ENCODE data around the gene HOXD11.

Gene HOXD11

GRCh38 chr2:176152350-176153181 lies 45.5 kb downstream of the HOXD11 start:
- TF ChIP-seq, protein P1, sequence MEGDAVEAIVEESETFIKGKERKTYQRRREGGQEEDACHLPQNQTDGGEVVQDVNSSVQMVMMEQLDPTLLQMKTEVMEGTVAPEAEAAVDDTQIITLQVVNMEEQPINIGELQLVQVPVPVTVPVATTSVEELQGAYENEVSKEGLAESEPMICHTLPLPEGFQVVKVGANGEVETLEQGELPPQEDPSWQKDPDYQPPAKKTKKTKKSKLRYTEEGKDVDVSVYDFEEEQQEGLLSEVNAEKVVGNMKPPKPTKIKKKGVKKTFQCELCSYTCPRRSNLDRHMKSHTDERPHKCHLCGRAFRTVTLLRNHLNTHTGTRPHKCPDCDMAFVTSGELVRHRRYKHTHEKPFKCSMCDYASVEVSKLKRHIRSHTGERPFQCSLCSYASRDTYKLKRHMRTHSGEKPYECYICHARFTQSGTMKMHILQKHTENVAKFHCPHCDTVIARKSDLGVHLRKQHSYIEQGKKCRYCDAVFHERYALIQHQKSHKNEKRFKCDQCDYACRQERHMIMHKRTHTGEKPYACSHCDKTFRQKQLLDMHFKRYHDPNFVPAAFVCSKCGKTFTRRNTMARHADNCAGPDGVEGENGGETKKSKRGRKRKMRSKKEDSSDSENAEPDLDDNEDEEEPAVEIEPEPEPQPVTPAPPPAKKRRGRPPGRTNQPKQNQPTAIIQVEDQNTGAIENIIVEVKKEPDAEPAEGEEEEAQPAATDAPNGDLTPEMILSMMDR (IDR thresholded peaks at IDR 0.05; ENCODE audit: low read depth, low read length): no peak
- TF ChIP-seq MYC (IDR thresholded peaks at IDR 0.05; ENCODE audit: low read depth, low read length) (no peak), POLR2A (IDR thresholded peaks at IDR 0.05; ENCODE audit: extremely low read depth, insufficient read length) (no peak), MAX (IDR thresholded peaks at IDR 0.05; ENCODE audit: low read depth, low read length) (no peak)
- DNase-seq (ENCODE audit: low read depth): no peak
- H3K4me3 ChIP-seq (ENCODE audit: low read depth, low read length): no peak overlapping the region

DNA sequence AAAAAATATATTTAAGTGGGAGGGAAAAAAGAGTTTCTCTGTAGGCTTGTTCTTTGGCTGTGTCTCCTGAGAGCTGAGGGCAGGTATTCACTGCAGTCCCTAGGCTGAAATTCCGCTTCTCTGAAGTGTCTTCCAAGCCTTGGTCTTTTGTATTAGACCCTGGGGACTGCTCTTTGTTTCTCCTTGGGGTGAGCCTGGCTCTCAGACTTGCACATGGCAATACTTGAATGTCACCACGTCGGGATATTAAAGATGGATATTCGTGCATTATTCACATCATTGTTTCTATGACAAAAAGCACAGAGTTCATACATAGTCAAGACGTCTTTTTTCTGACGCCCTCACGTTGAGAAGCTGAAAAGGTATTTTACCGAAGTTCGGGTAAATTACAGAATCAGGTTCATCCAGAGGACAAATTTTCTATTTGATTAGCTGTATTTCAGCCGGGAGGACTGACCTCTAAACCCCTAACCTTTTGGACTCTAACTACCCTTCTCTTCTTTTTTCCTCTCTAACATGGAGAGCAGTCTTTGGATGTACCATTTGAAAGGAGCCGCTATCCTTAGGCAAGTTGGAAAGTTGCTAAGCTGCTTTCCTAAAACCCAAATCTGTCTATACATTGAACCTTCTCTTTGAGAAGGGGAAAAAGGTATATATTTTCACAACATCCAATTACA lies 47.6 kb downstream of the HOXD11 start:
- H3K4me3 ChIP-seq (ENCODE audit: low read depth, low read length): no peak overlapping the region
- TF ChIP-seq, protein P1 (IDR thresholded peaks at IDR 0.05; ENCODE audit: low read depth, low read length): no peak
- DNase-seq (ENCODE audit: low read depth): no peak

GRCh38 chr2:176155356-176156044 lies 48.4 kb downstream of the HOXD11 start:
- DNase-seq (ENCODE audit: low read depth): no peak
- TF ChIP-seq POLR2A (IDR thresholded peaks at IDR 0.05; ENCODE audit: extremely low read depth, insufficient read length) (no peak), MYC (IDR thresholded peaks at IDR 0.05; ENCODE audit: low read depth, low read length) (no peak), MAX (IDR thresholded peaks at IDR 0.05; ENCODE audit: low read depth, low read length) (no peak)
- TF ChIP-seq, protein P1 (IDR thresholded peaks at IDR 0.05; ENCODE audit: low read depth, low read length): no peak

DNA sequence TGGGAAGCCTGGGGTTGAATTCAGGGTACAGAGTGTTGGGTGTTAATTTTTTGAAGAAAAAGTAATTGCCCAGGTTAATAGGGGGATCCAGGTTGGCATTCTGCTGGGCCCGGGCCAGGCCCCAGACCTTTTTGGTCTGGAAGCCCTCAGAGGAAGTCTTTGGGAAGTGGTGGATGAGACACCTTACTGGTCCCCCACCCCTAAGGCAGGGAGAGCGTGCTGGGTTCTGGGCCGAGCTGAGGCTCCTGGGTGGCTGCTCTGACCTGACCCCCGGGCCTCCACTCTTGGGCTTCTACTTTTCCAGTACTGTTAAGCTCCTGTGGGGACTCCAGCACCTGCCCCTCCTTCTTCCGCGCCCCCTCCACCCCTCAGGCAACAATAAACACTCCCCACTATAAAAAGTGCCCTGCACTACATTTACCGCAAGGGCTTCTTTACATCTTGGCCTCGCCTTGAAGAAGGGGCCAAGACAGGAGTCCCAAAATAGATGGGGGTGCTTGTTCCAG lies 49.3 kb downstream of the HOXD11 start:
- no peak for DNase-seq (ENCODE audit: low read depth)
- TF ChIP-seq POLR2A (IDR thresholded peaks at IDR 0.05; ENCODE audit: extremely low read depth, insufficient read length) (no peak), MAX (IDR thresholded peaks at IDR 0.05; ENCODE audit: low read depth, low read length) (no peak), MYC (IDR thresholded peaks at IDR 0.05; ENCODE audit: low read depth, low read length) (no peak)
- TF ChIP-seq, protein P1 (IDR thresholded peaks at IDR 0.05; ENCODE audit: low read depth, low read length): no peak
- H3K4me3 ChIP-seq (ENCODE audit: low read depth, low read length): no peak overlapping the region

More at GRCh38 chr2:176155356-176156044, 48.4 kb downstream of the HOXD11 start:
- no peak overlapping the region for H3K4me3 ChIP-seq (ENCODE audit: low read depth, low read length)

DNA sequence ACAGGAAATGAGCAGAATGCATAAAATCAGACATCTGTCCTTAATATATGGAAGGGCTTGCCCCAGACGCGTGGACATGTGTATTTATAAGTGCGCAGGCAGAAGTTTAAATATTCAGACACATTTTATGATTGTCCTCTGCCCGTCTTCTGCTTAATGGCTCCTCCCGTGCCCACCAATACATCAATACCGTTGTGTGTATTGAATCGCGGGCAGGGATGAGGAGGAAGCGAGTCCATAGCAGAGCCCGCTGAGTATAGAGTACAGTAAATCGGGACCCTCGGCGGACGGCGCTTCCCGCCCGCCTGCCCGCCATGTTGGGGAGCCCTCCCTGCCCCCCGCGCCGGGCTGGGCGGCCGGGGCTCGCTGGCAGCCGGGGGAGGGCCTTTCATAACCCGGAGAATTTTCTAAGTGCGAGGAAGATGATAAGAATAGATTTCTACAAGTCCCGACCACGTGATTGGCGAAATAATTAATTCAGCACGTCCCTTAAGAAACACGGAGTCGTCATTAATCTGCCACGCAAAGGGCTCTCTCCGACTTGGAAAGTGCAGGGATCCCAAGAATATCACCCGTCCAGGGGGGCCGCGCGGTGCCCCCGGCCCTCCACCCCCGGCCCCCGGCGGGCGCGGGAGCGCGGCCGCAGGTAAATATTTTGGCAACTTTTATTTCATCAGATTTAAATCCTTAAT lies 49.9 kb downstream of the HOXD11 start, which contains the start of gene HOXD3:
Gene HOXD3 (plus strand): TSS at position 501 of the 692 bp plus-strand sequence. CDS start 11,808 bp downstream, outside the sequence.
- DNase-seq (ENCODE audit: low read depth): no peak
- no peak for TF ChIP-seq MYC (IDR thresholded peaks at IDR 0.05; ENCODE audit: low read depth, low read length)
- TF ChIP-seq, protein P1 (IDR thresholded peaks at IDR 0.05; ENCODE audit: low read depth, low read length): no peak
- no peak for TF ChIP-seq POLR2A (IDR thresholded peaks at IDR 0.05; ENCODE audit: extremely low read depth, insufficient read length)
- TF ChIP-seq MAX (IDR thresholded peaks at IDR 0.05; ENCODE audit: low read depth, low read length): no peak
- no peak within 1 kb of the TSS for H3K4me3 ChIP-seq (ENCODE audit: low read depth, low read length)
